SIG-M5 treated with dmso at 0.1 percent for 504 hours (cell line): ENCODE data around the gene PTPRH.

Experiments
- DNase-seq: peaks from one replicate; lab custom pipeline; 2025; ENCODE audit not compliant: unreplicated experiment; lab: John Stamatoyannopoulos, UW

PTPRH gene

DNA sequence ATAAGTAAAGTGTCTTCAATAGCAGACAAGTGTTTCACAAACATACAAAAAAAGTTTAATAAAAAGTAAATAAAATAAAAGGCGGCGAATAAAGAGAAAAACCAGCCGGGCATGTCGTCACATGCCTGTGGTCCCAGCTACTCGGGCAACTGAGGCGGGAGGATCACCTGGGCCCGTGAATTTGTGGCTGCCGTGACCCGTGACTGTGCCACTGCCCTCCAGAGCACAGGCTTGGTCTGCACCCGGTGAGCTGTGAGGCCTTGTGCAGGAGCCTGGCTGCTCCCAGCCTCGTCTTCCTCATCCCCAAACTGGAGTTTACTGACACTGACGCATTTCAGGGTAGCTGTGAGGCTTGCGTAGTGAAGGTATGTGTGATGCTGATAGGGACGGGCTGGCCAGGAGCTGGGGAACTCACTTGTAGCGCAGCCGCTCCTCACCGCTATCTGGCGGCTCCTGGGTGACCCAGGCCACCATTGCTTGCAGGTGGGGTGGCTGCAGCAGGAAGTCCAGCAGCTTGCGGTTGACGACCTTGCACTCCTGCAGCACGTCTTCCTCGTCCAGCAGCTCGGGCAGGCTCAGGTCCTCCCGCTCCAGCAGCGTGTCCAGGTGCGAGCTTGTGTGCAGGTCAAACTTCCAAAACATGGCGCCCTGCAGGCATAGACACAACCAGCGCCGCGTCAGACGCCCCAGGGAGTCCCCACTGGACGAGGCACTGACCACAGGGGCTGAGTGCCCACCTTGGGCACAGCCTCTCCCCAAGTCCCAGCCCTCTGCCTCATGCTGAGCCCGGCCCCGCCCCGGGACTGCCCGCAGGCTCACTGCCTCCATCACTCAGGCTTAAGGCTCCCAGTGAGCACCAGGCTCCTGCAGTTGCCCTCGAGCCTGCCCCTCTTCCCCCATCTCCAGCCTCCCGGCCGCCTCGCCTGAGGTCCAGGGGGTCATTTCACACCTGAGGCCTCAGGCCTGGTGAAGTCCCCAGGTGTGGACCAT lies 37.5 kb upstream of the PTPRH start:
- no peak for DNase-seq

DNA sequence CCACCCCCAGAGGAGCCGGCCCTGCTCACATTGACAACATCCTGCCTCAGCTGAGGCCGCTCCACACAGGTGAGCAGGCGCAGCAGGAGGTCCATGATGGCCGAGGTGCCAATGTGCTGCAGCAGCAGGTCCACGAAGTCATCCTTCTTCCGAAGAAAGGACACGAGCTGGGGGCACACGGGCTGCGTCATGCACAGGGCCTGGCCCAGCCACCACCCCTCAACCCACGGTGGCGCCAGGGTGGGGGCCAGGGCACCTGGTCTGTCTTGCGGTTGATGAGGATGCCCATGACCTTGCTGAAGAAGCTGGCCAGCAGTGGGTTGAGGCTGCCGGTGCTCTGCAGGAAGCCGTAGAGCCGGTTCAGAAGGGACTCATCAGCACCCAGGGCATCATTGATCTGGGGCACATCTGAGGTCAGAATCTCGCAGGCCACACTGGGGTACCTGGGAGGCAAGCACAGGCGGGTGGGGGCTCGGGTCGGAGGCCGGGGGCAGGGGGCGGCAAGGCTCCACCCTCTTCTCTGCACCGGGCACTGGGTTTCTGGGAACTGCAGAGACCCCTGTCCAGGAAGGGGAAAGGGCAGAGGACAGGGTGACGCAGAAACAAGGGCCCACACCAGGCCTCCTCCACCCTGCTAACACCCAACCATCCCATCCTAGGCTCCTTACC lies 36.1 kb upstream of the PTPRH start:
- DNase-seq = no peak

DNA sequence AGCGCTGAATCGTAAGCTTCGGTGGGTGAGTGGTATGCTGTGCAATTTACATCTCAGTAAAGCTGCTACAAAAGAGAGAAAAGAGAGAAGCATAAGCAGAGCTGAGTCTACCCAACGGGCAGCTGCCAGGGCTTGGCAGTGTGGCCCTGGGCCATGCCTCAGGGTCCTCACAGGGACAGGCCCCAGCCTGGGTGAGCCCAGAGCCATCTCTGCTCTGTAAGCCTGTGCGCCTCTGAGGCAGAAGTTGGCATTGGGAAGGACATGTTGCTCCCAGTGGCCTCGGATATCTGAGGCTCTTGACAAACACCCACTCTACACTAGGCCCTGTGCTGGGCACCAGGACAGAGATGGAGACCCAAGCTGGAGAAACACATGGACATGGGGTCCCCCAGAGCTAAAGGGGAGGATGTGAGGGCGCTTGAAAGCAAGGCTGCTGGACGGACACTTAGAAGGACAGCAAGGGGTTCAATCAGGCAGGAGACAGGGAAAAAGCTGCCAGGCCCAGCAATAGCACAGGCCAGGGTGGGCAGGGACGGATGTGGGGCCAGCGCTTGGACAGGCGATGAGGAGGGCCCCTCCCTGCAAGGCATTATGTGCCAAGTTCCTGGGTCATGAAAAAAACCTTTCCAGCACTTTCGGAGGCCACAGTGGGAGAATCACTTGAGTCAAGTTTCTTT lies 34.8 kb upstream of the PTPRH start:
- DNase-seq = no peak

DNA sequence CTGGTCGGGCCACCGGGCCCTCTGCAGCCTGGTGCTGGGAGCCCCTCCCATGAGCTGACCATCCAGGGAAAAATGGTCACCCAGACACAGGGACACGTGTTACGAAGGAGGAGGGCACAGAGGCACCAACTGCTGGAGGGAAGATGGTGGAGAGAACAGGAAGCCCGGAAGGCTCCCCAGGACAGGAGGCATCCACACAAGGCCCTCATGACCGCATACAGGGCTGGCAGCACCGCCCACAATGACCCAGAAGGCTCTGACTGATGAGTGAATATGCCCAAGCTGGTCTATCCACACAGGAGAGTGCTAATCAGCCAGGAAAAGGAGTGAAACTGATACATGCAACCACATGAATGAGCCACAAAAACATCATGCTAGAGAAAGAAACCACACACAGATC lies 33.2 kb upstream of the PTPRH start:
- no peak for DNase-seq

DNA sequence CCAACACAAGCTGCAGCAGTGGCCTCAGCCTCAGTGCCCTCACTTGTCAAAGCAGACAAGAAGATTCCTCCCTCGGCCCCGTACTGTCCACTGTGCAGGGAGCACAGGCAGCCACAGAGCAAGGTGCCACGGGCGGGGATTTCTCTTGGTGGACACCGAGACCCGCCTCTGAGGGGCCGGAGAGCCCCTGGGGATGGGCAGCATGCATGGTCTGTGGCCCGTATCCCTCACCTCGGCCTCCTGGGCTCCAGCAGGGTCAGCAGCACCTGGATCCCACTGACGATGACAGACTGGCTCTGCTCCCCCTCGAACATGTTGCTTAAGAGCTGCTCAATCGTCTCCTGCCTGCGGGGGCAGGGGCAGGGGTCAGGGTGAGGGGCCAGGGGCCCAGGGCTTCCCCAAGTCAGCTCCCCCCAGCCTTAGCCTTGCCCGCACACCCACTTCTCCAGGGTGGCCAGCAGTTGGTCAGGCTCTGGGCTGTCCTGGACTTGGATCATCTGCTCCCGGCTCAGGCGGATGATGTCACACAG lies 32.7 kb upstream of the PTPRH start:
- DNase-seq = no peak

DNA sequence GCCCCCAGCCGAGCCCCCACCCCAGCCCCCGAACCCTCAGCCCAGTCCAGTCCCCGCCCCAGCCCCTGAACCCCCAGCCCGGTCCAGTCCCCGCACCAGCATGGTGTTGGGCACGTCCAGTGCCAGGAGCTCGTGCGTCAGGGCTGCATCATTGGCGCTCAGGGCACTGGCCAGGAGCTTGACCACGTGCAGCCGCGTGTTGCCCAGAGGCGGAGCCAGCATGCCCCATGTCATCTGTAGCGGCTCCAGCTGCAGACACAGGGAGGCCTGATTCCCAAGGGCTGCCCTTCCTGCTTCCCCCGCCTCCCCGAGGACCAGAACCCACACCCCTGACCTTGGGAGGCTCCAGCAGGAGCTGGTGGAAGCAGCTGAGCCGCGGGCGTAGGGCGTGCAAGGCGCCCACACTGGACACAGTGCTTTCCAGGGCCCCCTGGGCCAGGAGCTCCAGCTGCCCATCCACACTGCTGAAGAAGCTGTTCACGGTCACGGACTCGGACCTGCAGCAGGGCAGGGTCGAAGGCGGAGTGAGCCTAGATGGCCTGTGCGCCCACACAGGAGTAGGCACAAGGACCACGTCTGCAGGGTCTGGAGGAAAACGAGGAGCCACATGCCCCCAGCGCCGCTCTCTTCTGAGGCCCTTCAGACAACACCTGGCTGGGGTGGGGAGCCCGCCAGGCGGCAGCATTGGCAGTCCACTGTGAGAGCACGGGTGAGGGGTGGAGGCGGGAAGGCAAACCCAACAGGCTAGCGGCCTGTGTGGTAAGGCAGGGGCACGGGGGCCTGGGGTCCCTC lies 32.0 kb upstream of the PTPRH start:
- no peak for DNase-seq

DNA sequence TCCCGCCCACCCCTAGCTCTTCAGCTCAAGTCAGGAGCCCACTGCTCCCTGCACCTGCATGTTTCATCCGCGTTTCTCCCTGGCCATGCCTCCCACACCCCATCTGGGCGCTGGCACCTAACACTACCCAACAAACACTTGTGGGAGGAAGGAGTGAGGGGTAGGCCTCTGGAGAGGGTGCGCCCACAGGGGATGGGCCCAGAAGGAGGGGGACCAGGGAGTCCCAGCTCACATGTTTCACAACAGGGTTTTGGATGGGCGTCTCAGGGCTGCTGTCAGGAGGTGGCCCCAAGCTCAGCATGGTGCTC lies 31.4 kb upstream of the PTPRH start:
- no peak for DNase-seq

DNA sequence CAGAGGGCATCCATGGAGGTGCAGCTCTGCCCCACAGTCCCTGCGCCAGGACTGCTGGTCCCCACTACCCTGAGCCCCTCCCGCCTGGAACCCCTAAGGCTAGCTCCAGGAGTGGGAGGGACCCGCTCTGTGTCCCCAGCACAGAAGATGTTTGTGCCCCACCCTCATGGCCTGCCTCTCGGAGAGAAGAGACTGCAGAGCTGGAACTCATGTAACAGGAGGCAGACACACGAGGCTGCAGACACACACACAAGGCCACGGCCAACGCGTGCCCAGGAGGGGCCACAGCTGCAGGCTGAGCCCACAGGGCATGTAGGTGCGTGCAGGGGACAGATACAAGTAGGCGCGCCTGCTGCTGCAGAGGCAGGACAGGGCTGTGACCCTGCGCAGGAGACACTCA lies 29.7 kb upstream of the PTPRH start:
- DNase-seq = no peak

DNA sequence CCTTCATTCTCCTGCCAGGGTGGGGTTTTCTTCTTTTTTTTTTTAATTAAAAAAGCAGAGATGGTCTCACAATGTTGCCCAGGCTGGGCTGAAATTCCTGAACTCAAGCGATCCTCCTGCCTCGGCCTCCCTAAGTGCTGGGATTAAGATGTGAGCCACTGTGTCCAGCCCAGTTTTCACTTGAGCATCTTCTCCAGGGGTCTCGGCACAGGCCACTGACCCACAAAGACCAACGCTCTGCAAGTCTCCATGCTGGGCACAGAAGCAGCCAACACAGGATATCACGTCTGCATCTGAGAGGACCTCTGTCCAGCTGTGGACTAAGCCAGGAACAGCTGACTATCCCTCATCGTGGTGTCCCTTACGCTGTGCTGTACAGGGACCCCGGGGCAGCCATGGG lies 28.7 kb upstream of the PTPRH start:
- DNase-seq = no peak

DNA sequence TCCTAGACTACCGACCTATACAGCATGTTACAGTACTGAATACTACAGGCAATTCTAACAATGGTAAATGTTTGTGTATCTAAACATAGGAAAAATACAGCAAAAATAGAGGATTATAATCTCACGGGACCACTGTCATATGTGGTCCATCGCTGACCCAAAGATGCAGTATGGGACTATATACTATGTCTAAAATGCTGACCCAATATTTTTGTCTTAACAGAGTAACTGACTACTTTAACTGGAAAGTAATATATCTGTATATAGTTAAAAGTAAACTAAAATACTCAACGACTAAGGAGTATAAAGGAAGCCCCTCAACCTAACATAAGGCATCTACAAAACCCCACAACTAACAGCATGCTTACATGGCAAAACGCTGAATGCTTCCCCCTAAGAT lies 23.7 kb upstream of the PTPRH start:
- no peak for DNase-seq

DNA sequence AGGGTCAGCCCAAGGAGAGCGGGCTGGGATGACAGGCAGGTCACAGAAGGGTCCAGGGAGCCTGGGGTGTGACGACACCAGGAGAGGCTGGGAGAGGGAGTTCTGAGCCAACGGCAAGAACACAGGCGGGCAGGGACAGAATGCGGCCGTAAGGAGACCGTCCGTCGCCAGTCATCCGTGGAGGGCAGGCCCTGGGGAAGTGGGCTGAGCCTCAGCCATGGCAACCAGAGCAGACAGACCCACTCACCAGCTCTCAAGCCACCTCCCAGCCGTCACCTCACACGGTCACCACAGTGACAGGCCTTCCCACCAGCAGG lies 22.9 kb upstream of the PTPRH start:
- DNase-seq = no peak

DNA sequence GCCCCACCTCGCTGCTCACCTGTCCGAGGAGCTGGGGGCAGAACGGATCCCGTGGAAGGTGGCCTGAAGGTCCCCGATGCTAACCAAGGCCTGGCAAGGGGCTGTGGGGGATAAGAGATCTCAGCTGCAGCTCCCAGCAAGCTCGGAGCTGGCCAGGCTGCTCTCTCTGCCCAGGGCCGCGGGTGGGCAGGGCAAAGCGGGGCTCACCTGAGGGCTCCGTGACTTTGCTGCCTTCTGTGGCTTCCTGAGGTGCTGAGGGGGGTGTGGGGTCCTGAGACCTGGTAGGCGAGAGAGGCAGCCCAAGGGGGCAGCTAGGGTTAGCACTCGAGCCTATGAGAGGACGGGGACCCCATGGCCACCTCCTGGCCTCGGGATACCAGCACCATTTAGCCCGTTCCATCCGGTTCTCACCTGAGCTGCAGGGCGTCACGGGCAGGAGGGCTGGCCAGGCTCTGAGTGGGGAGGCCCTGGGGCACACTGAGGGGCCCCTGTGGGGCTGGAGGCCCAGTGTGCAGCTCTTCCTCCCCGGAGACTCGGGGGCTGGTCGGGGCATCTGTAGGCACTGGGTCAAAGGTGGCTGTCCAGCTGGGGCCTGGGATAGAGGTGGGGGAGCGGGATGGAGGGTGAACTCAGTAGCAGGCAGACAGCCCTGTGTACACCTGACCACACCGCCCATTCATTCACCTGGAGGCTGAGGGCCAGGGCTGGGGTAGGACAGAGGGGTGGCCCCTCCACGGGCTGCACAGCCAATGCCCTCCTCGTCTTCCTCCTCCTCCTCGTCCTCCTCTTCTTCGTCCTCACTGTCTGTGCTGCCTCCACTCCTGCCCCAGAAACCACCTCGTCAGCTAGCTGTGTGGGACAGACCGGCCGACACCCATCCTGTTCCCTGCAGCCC lies 22.3 kb upstream of the PTPRH start:
- DNase-seq = no peak

DNA sequence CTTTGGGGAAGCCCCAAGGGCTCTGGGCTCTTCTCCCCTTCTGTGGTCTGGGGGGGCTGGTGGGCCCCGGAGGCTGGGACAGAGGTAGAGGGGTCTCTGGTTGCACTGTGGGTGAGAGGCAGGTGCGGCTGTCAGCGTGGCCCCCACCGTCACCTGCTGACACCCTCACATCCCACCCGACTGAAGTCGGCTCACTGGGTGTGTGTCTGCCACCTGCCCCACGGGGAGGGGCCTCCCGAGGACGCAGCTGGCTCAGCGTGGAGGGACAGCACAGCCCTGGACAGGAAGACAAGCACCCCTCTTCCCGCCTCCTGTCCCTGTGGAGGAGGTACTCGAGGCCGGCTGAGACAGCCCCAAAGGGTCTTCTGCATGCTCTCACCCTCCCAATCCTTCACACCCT lies 21.5 kb upstream of the PTPRH start:
- DNase-seq = no peak

DNA sequence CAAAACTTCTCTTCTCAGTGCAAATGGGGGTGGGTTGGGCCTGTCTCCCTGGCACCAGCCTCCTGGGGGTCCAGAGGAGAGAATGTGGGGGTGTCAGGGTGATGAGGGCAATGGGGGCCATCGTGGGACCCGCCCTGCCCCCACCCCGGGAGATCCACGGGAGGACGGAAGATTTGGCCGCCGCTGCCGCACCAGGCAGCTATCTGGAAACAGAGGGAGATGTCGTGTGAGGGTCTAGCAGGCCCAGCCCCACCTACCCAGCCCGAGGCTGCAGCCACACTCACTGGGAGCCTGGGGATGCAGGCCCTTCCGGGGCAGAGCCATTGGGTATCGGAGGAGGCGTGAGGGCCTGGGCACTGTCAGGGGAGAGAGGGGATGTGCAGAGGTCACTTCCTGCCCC lies 21.0 kb upstream of the PTPRH start:
- DNase-seq = no peak

DNA sequence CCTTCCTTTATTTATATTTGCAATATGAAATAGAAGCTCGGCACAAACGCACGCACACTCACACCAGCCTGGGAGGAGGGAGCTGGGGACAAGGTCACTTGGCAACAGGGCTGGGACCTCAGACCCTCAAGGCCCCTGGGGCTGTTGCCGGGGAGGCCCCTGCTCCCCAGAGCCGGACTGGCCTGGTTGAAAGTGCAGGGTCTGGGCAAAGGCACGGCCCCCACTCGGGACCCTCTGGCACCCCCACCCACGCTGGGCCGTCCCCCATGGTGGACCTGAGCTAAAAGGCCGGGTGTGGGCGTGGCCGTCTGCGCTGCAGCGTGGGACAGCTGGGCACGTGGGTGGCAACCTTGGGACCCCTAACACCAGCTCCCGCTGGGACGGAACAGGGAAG lies 20.5 kb upstream of the PTPRH start:
- DNase-seq = no peak

DNA sequence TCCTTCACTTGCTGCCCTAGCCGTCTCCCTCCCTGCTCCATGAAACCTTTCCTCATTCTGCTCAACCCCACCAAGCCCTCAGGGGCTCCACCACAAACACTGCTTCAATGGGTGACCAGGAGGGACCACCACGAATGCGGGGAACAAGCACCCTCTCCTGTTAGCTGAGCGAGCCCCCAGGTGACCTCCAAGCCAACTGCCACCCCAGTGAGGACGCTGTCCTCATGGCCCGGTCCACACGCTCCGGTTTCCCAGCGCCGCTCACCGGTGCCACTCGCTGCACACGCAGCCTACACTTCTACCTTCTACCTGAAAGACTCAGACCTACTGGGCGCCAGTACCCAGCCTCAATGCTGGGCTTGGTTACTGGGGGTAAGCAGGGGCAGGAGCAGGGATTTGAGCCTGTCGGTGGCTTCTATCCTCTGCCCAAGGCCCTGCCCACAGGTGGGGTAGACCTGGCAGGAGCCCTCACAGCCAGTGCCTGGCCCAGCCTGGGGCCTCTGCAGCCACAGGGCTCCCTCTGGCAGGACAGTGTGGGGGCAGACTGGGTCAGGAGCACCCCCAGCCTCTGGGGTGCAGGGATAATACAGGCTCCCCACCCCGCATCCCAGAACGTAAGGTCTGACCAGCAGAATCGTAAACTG lies 20.0 kb upstream of the PTPRH start:
- no peak for DNase-seq

DNA sequence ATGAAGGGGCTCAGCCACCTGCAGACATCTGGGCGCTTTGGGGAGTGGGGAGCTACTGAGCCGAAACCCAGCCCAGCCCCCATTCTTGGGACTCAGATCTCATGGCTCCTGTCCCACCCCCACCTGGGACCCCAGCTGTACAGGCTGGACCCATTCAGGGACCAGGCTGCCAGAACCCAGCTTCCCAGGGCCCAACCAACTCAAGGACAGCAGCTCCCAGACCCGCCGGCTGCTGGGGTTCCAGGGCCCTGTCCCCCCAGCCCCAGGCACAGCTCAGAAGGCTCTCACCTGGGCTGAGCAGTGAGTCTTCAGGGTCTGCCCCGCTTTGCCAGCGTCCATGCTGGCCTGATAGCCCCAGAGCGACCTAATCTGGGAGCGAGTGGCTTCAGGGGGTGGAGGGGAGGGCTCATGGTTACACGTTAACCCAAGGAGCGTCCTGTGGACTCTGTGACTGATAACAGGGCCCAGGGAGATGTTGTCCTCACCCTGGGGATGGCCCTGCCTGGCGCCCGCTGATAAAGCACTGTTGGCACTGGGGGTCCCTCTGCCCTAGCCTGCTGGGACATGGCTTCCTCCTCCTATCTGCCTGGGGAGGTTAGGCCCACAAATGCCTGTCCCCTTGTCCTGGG lies 19.2 kb upstream of the PTPRH start, which contains the start of gene TMEM86B:
TMEM86B (minus strand) TSS at position 361 of the 629 bp plus-strand sequence; CDS start at position 339, 22 bp downstream.
- DNase-seq = no peak

DNA sequence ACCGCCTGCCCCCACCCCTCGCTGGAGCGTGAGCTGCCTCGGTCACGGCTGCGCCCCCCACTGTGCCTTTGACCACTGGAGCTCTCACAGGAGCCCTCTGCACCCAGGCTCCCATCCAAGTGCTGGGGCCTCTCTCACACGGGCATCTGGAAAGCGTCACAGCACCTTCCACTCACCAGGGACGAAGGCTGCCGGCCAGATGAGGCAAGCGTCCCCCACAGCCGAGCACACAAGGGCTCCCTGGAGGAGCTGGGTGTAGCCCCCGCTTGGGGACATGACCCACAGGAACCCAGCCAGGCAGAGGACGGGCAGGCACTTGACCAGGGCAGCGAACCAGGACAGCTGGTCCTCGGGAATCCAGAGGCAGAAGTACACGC lies 18.7 kb upstream of the PTPRH start:
- DNase-seq = no peak
